CD14-positive monocyte (primary cell): ENCODE data around the gene KCNMA1. TPM values are rescaled to one million over a fixed set of nuclear protein-coding genes. Genes with fewer than 3 reads are reported as not detected.

ENCODE experiments used
- DNase-seq, 3 donors: peaks; one replicate each; pipeline ENCODE4 v3.0.0-alpha.2; 2011 to 2022
- H2AFZ ChIP-seq: 2 replicates; pipeline ENCODE4 v1.6.0; 2012; ENCODE audit warnings: mild to moderate bottlenecking, low read depth, low read length, inconsistent platforms; ENCODE audit not compliant: insufficient read depth, poor library complexity, severe bottlenecking
- H3K27ac ChIP-seq, 2 donors: 1 replicate in 1 of 2; 2 replicates in 1 of 2; pipeline ENCODE4 v1.5.1; 2012 to 2013; ENCODE audit warnings: low read length in 2 of 2, control low read depth in 1 of 2, inconsistent platforms in 1 of 2, low read depth in 1 of 2, mild to moderate bottlenecking in 1 of 2
- H3K27me3 ChIP-seq, 2 donors: one replicate each; pipeline versions ENCODE4 v1.6.0 to v1.6.1; 2011 to 2013; ENCODE audit warnings: low read length in 2 of 2; ENCODE audit not compliant: control insufficient read depth in 2 of 2, insufficient read depth in 2 of 2
- H3K36me3 ChIP-seq, 2 donors: replicated peaks in 1 of 2; 1 replicate in 1 of 2; 2 replicates in 1 of 2; pipeline versions ENCODE4 v1.5.1 to v1.6.1; 2012 to 2013; ENCODE audit warnings: low read length in 2 of 2, control low read depth in 1 of 2, inconsistent platforms in 1 of 2, mild to moderate bottlenecking in 1 of 2; ENCODE audit not compliant: insufficient read depth in 2 of 2, control insufficient read depth in 1 of 2
- H3K4me1 ChIP-seq, 2 donors: 1 replicate in 1 of 2; 2 replicates in 1 of 2; pipeline versions ENCODE4 v1.5.1 to v1.6.1; 2012 to 2013; ENCODE audit warnings: low read length in 2 of 2, control low read depth in 1 of 2, inconsistent platforms in 1 of 2, mild to moderate bottlenecking in 1 of 2, moderate library complexity in 1 of 2; ENCODE audit not compliant: insufficient read depth in 2 of 2, control insufficient read depth in 1 of 2
- H3K4me2 ChIP-seq: replicated peaks from 2 replicates; pipeline ENCODE3; 2012; ENCODE audit warnings: low read length, moderate library complexity, mild to moderate bottlenecking; ENCODE audit not compliant: poor library complexity, severe bottlenecking; ENCODE audit errors: extremely low read depth
- H3K4me3 ChIP-seq, 3 experiments: fragments of 200-600 bp in 1 of 3; sonication (generic) in 1 of 3; replicated peaks in 1 of 3; 1 replicate in 2 of 3; 2 replicates in 1 of 3; pipeline ENCODE4 v1.5.1; 2011 to 2013; ENCODE audit warnings: low read length in 3 of 3, mild to moderate bottlenecking in 3 of 3, control low read depth in 2 of 3, low read depth in 2 of 3, inconsistent platforms in 1 of 3, moderate library complexity in 1 of 3
- H3K79me2 ChIP-seq: 2 replicates; pipeline ENCODE4 v1.6.0; 2012; ENCODE audit warnings: mild to moderate bottlenecking, control low read depth, inconsistent platforms, low read length, moderate library complexity; ENCODE audit not compliant: insufficient read depth
- H3K9ac ChIP-seq: 2 replicates; pipeline ENCODE4 v1.6.0; 2017; ENCODE audit warnings: low read length, mild to moderate bottlenecking; ENCODE audit not compliant: insufficient read depth, poor library complexity, severe bottlenecking
- H3K9me3 ChIP-seq, 2 donors: replicated peaks in 1 of 2; 1 replicate in 1 of 2; 2 replicates in 1 of 2; pipeline versions ENCODE4 v1.5.1 to v1.6.1; 2012 to 2013; ENCODE audit warnings: low read length in 2 of 2, control low read depth in 1 of 2; ENCODE audit not compliant: control insufficient read depth in 1 of 2, insufficient read depth in 1 of 2
- H4K20me1 ChIP-seq: 2 replicates; pipeline ENCODE4 v1.6.0; 2012; ENCODE audit warnings: mild to moderate bottlenecking, low read length, control low read depth, moderate library complexity; ENCODE audit not compliant: insufficient read depth
- H3K27ac Mint-ChIP-seq, 7 donors: one replicate each; pipeline ENCODE4 v1.8.0; 2020; ENCODE audit warnings: mild to moderate bottlenecking in 7 of 7, mixed read lengths in 7 of 7, moderate library complexity in 6 of 7, inconsistent platforms in 2 of 7
- H3K27me3 Mint-ChIP-seq, 3 donors: one replicate each; pipeline ENCODE4 v1.8.0; 2021 to 2022; ENCODE audit warnings: low read depth in 3 of 3, mild to moderate bottlenecking in 3 of 3, mixed read lengths in 3 of 3, moderate library complexity in 3 of 3, inconsistent platforms in 1 of 3
- H3K36me3 Mint-ChIP-seq, 2 donors: one replicate each; pipeline ENCODE4 v1.8.0; 2020; ENCODE audit warnings: mixed read lengths in 2 of 2, inconsistent platforms in 1 of 2, mild to moderate bottlenecking in 1 of 2
- H3K4me1 Mint-ChIP-seq: one replicate; pipeline ENCODE4 v1.8.0; 2020; ENCODE audit warnings: mild to moderate bottlenecking, mixed read lengths
- H3K4me3 Mint-ChIP-seq, 2 donors: one replicate each; pipeline ENCODE4 v1.8.0; 2020; ENCODE audit warnings: mild to moderate bottlenecking in 2 of 2, mixed read lengths in 2 of 2, moderate library complexity in 1 of 2
- H3K9me3 Mint-ChIP-seq, 7 donors: one replicate each; pipeline ENCODE4 v1.8.0; 2020 to 2022; ENCODE audit warnings: mixed read lengths in 7 of 7, mild to moderate bottlenecking in 6 of 7, moderate library complexity in 6 of 7, inconsistent platforms in 2 of 7
- CTCF ChIP-seq: fragments of 200-600 bp; IDR thresholded peaks from one replicate; pipeline ENCODE4 v1.8.0; 2022; ENCODE audit warnings: antibody characterized with exemption, mild to moderate bottlenecking
- WGBS: methylation state at CpG from one replicate; pipeline ENCODE4 v1.1.5; 2013; ENCODE audit warnings: missing lambda C conversion rate; ENCODE audit not compliant: insufficient coverage; 5-methylcytosine and 5-hydroxymethylcytosine counted together
- intact Hi-C, 2 donors: fragments of 100-400 bp; cut with micrococcal nuclease; formaldehyde crosslinking; loops; one replicate each; pipeline versions ENCODE4 v1.15.0 to v1.15.1; 2023
- polyA plus RNA-seq, 3 donors: library from polyadenylated mRNA; depleted of rRNA in 1 of 3; unstranded in 2 of 3; stranded (reverse) in 1 of 3; fragments of 300-500 nt in 2 of 3; fragments of >200 nt in 1 of 3; fragmentation: Illumina TruSeq in 2 of 3; gene quantifications; 1 replicate in 2 of 3; 2 replicates in 1 of 3; pipeline ENCODE4 v1.2.3, GENCODE V29; 2012 to 2021

Gene KCNMA1
- polyA plus RNA-seq, 3 donors: 0.11 to 1.0 TPM; not detected in 1

GRCh38 chr10:77256346-77256745 is 381.3 kb downstream of the KCNMA1 start:
- peaks cover 0 to 3% (median 1%) of the 10 kb centered on the region in 7 donors for H3K9me3 Mint-ChIP-seq
- peaks cover 14% of the 10 kb centered on the region for H3K4me1 Mint-ChIP-seq
- no peaks in the 10 kb centered on the region for H3K79me2 ChIP-seq
- no peaks in the 10 kb centered on the region for H3K36me3 Mint-ChIP-seq
- WGBS: no CpG with 5 or more reads among the region's 2 CpGs
- intact Hi-C loops: no loop called here
- H2AFZ ChIP-seq: no peak overlapping the region
- no peak overlapping the region for H3K4me3 Mint-ChIP-seq
- no peaks in the 10 kb centered on the region for H3K9me3 ChIP-seq
- peaks cover 8 to 12% of the 10 kb centered on the region in 2 donors for H3K4me1 ChIP-seq
- no peaks in the 10 kb centered on the region for H3K27me3 ChIP-seq
- H3K27ac Mint-ChIP-seq: no peak overlapping the region
- H4K20me1 ChIP-seq: no peaks in the 10 kb centered on the region
- peaks cover 0 to 5% (median 0%) of the 10 kb centered on the region in 3 donors for H3K27me3 Mint-ChIP-seq
- no peaks in the 10 kb centered on the region for H3K36me3 ChIP-seq
- no peak overlapping the region for H3K27ac ChIP-seq
- no peak overlapping the region for H3K9ac ChIP-seq
- no peak overlapping the region for H3K4me2 ChIP-seq
- no peak for DNase-seq
- no peak overlapping the region for H3K4me3 ChIP-seq
- no peak for TF ChIP-seq CTCF

GRCh38 chr10:77253556-77254064 is 384.0 kb downstream of the KCNMA1 start:
- TF ChIP-seq CTCF: no peak
- Histone ChIP-seq H2AFZ (no peak overlapping the region), H3K4me1 (peaks cover 0 to 3% of the 10 kb centered on the region in 2 donors), H3K4me3 (no peak overlapping the region), H3K9ac (no peak overlapping the region), H3K4me2 (no peak overlapping the region), H4K20me1 (no peaks in the 10 kb centered on the region), H3K36me3 (no peaks in the 10 kb centered on the region), H3K79me2 (no peaks in the 10 kb centered on the region), H3K9me3 (no peaks in the 10 kb centered on the region), H3K27me3 (no peaks in the 10 kb centered on the region), H3K27ac (no peak overlapping the region)
- 98% methylated on average over 4 of the region's 4 CpGs for WGBS
- H3K4me1 Mint-ChIP-seq: peaks cover 6% of the 10 kb centered on the region
- no peak overlapping the region for H3K27ac Mint-ChIP-seq
- no peak for DNase-seq
- intact Hi-C loops: no loop called here
- H3K27me3 Mint-ChIP-seq: peaks cover 0 to 3% (median 0%) of the 10 kb centered on the region in 3 donors
- no peak overlapping the region for H3K4me3 Mint-ChIP-seq
- H3K9me3 Mint-ChIP-seq: peaks cover 0 to 3% (median 1%) of the 10 kb centered on the region in 7 donors
- H3K36me3 Mint-ChIP-seq: peaks cover 0 to 2% of the 10 kb centered on the region in 2 donors
